GM12891 (cell line): ENCODE data around the gene MKI67.

ENCODE experiments used
- DNase-seq: peaks from one replicate; pipeline ENCODE4 v3.0.0; 2011; ENCODE audit warnings: low spot score; ENCODE audit not compliant: insufficient read length
- FAIRE-seq: peaks from 2 replicates; lab custom pipeline; 2011; peaks lifted over from hg19 to GRCh38; lab: Jason Lieb, UNC
- PAX5 ChIP-seq: IDR thresholded peaks from 2 replicates; pipeline ENCODE4 v1.6.1; 2011; ENCODE audit warnings: low read length, moderate library complexity, mild to moderate bottlenecking; ENCODE audit not compliant: insufficient read depth, severe bottlenecking
- POLR2A ChIP-seq: IDR thresholded peaks from 2 replicates; pipeline ENCODE4 v1.6.1; 2011; ENCODE audit warnings: low read depth, low read length, control low read depth
- POLR2AphosphoS5 ChIP-seq: IDR thresholded peaks from 2 replicates; pipeline ENCODE4 v1.6.1; 2011; ENCODE audit warnings: low read depth, low read length, control low read depth
- POU2F2 ChIP-seq: IDR thresholded peaks from 2 replicates; pipeline ENCODE4 v1.6.1; 2011; ENCODE audit warnings: low read depth, mild to moderate bottlenecking, control low read depth, low read length, moderate library complexity
- SPI1 ChIP-seq: IDR thresholded peaks from 2 replicates; pipeline ENCODE4 v1.6.1; 2011; ENCODE audit warnings: low read depth, low read length, control low read depth
- TAF1 ChIP-seq: IDR thresholded peaks from 2 replicates; pipeline ENCODE4 v1.6.1; 2011; ENCODE audit warnings: low read depth, low read length, control low read depth

MKI67 gene

DNA sequence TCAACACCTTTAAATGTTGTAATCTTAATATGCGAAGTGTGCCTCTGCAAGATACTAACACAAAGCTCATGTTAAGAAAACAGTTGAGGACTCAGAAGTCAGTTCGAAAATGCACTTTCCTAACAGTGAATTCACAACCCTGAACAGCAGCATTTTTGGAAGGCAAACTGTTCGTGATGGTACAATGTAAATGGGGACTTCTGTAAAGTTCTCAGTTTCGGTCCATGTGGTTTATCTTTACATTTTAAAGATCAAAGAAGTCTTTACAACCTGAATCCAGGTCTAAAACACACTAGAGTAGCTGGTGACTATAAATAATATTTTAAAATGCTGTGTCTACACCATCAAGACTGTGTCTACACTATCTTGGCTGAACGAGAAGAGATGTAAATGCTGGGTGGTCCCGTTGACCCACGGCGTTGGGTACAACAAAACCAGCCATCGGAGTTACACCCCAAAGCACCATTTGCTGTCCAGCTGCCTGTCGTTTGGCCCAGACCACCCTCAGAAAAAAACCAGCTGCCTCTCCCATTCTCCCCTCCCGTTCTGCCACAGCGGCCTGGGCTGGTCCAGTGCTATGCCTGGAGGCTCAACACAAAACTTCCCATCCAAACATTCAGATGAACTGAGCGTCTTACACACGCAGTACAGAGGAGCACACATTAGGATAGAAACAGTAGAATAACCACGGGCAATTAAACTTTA lies 42.9 kb downstream of the MKI67 start:
- FAIRE-seq (no peak), DNase-seq (no peak)
- TF ChIP-seq TAF1, result no peak
- no peak for TF ChIP-seq POLR2AphosphoS5
- no peak for TF ChIP-seq SPI1
- TF ChIP-seq POLR2A, result no peak

DNA sequence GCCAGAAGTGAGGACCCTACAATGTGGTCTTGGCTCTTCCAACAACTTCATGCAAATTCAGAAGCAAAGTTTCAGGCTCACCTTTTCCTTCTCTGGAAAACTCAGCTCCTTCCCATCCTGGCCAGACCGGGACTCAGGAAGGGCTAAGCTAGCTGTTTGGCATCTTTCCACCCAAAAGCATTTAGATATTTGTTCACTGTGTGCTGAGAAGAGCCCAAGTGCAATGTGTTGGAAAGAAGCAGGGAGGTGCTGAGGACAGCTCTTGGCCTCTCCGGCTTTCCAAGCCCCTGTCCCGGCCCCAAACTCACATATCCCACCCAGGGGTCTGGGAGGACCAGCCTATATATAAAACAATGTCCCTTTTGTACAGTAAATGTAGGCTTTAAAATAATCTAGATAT lies 44.5 kb downstream of the MKI67 start:
- TF ChIP-seq POLR2AphosphoS5, result no peak
- no peak for TF ChIP-seq SPI1
- TF ChIP-seq TAF1, result no peak
- no peak for TF ChIP-seq PAX5
- no peak for TF ChIP-seq POU2F2
- TF ChIP-seq POLR2A, result no peak
- DNase-seq, result no peak
- no peak for FAIRE-seq

DNA sequence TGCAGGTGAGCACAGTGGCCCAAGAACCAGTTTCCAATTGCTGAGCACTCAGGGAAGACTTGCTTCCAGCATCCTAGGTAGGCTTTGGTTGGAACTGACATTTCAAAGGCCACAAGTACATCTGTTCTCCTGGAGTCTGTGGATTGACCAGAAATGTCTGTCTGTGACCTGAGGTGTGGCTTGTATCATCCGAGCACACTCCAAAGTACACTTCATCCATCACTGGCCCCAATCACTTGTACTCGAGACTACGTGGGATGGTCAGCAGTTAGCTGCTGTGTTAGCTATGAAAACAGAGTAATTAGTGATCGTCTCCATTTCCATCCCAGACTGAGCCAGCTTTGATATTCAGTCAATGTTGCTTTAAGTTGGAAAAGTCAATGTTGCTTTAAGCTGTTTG lies 45.0 kb downstream of the MKI67 start:
- TF ChIP-seq POLR2A (no peak), POU2F2 (no peak), SPI1 (no peak), TAF1 (no peak), PAX5 (no peak), POLR2AphosphoS5 (no peak)
- DNase-seq, result no peak
- no peak for FAIRE-seq

DNA sequence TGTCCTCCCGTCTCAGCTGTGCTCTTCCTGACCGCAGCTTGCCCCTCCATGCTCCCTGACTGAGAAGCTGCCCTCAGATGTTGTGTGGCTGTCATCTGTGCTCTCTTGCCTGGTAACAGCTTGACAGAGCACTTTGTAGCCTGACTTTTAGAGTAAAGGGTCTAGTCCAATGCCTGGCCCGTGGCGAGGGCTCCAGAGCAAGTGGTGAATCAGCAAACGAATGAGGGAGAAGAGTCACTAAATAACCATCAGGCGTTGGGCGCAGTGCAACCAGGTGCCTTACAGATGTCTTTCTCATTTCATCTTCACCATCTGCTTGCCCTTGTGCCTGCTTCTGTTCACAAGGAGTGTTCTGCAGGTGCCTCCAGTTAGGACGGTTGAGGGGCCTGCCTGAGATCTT lies 45.6 kb downstream of the MKI67 start:
- DNase-seq (no peak), FAIRE-seq (no peak)
- TF ChIP-seq PAX5 (no peak), POLR2A (no peak), TAF1 (no peak)

DNA sequence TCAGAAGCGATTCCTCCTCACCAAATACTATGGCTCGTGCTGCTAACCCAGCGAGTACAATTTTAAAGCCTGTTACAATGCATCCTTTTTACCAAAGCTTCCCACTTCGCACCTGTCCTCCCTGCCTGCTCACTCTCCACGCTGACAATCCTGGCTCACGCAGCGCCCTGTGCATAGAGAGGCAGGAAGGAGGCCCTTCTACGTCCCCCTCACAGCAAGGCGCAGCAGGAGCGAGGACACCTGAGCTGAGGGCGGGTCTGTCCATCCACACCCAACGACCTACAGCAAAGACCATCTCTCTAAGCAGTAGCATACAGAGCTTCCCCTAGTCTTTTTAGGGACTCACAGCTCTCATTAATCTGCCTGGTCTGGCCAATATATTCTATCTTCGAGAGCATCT lies 46.0 kb downstream of the MKI67 start:
- DNase-seq (no peak), FAIRE-seq (no peak)
- TF ChIP-seq POU2F2 (no peak), POLR2AphosphoS5 (no peak), POLR2A (no peak), SPI1 (no peak), PAX5 (no peak), TAF1 (no peak)

DNA sequence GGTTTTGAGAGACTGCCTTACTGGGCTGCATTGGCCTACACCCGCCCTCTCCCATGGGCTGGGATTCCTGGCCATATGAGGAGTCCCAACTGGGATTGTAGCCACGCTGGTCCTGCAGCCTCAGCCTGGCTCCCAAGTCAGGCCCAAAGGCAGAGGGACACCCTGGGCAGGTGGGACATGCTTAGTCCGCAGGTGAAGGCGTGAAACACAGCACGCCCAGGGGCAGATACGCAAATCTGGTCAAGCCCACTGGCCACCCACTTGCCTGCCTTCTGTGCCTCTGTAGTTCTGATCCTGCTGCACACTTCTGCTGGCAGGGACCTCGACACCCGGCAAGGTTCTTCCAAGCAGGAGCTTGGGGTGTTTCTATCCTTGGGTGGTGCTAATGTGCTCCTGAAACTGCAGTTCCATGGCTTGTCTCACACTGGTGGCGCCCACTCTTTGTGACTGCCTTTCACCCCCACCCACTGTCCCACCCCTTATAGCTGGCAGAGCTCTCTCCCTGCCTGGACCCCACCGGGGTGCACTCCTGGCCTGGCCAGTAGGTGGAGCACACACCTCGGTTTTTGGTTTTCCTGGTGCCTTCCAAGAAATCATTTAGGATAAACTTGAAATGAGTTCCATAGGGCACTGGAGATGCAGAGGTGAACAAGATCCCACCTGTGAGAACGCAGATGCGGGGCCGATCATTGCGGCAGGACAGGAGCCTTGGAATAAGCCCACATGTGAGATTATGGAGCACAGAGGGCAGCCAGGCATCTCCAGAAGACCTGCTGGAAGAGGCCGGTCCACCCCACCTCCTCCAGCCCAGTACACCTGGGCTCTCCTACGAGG lies 47.9 kb downstream of the MKI67 start:
- no peak for FAIRE-seq

DNA sequence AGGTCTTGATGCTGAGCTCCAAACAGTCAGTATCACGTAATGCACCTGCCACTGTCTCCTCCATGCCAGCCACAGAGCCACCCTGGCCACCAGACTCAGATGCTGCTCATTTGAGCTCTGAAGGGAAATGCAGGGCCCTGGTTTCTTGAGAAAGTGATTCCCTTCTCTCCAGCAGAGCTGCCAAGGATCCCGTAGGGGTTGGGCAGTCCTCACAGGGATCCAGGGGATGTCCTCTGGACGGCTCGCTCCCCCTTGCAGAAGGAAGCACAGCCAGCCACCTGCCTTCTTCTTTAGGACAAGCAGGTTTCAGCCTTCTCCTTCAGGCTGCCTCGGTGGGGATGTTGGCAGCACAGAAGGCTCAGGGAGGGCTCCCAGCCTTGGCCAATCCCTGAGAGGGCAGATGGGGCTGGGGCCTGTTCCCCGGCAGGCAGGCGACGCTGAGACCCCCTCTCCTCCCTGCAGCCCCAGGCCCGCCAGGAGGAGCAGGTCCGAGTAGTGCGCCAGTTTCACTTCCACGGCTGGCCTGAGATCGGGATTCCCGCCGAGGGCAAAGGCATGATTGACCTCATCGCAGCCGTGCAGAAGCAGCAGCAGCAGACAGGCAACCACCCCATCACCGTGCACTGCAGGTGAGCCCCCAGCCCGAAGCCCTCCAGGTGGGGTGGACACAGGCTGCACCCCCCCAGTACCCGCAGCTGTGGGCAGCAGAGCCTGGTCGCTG lies 48.9 kb downstream of the MKI67 start:
- DNase-seq, result no peak
- no peak for FAIRE-seq
- TF ChIP-seq POLR2A (no peak), POU2F2 (no peak), POLR2AphosphoS5 (no peak), TAF1 (no peak), PAX5 (no peak), SPI1 (no peak)

More for the DNA sequence above, 47.9 kb downstream of the MKI67 start:
- DNase-seq, result peak; percentile 50
- no peak for TF ChIP-seq POLR2A
- no peak for TF ChIP-seq POU2F2
- TF ChIP-seq POLR2AphosphoS5, result no peak
- no peak for TF ChIP-seq PAX5
- TF ChIP-seq SPI1, result no peak
- TF ChIP-seq TAF1, result no peak

DNA sequence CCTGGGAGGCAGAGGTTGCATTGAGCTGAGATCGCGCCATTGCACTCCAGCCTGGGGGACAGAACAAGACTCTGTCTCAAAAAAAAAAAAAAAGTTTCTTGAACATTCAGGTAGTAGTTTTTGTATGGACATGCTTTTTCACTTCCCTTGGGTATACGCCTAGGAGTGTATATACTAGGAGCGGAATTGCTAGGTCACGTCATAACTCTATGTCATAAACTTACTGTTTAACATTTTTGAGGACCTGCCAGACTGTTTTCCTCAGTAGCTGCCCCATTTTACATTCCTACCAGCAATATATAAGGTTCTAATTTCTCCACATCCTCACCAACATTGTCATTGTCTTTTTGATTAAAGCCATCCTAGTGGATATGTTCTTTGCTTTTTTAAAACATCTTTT lies 51.6 kb downstream of the MKI67 start:
- FAIRE-seq, result no peak
- TF ChIP-seq POLR2A (no peak), PAX5 (no peak), POU2F2 (no peak), POLR2AphosphoS5 (no peak), SPI1 (no peak), TAF1 (no peak)
- no peak for DNase-seq

DNA sequence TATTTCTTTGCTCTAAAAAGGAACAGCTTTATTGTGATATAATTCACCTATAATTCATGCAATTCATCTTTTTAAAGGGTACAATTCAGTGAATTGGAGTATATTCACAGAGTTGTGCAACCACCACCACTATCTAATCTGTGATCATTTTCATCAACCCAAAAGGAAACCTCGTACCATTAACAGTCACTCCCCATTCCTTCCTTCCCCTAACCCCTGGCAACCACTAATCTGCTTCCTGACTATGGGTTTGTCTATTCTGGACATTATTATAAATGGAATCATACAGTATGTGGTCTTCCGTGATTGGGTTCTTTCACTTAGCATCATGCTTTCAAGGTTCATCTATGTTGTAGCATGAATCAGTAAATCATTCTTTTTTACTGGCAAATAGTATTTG lies 52.3 kb downstream of the MKI67 start:
- TF ChIP-seq PAX5, result no peak
- TF ChIP-seq SPI1, result no peak
- TF ChIP-seq TAF1, result no peak
- no peak for TF ChIP-seq POLR2A
- TF ChIP-seq POLR2AphosphoS5, result no peak
- TF ChIP-seq POU2F2, result no peak
- FAIRE-seq, result no peak
- no peak for DNase-seq
